Muscle layer of colon (tissue), 2 donors: ENCODE measurements around the gene FILIP1L.

ENCODE experiments used
- H3K27ac ChIP-seq: one replicate; pipeline ENCODE4 v1.7.0; 2013; ENCODE audit warnings: low read depth, mild to moderate bottlenecking, low read length, moderate library complexity
- H3K27me3 ChIP-seq, 2 donors: one replicate each; pipeline ENCODE4 v1.7.0; 2013; ENCODE audit warnings: low read length in 2 of 2, mild to moderate bottlenecking in 2 of 2; ENCODE audit not compliant: insufficient read depth in 2 of 2, control insufficient read depth in 1 of 2
- H3K36me3 ChIP-seq: one replicate; pipeline ENCODE4 v1.7.0; 2013; ENCODE audit warnings: mild to moderate bottlenecking, low read length; ENCODE audit not compliant: insufficient read depth
- H3K4me1 ChIP-seq: one replicate; pipeline ENCODE4 v1.7.0; 2013; ENCODE audit warnings: mild to moderate bottlenecking, low read length; ENCODE audit not compliant: insufficient read depth
- H3K4me3 ChIP-seq, 2 donors: one replicate each; pipeline ENCODE4 v1.7.0; 2013; ENCODE audit warnings: low read length in 2 of 2, low read depth in 1 of 2, mild to moderate bottlenecking in 1 of 2, moderate library complexity in 1 of 2
- H3K9ac ChIP-seq: one replicate; pipeline ENCODE4 v1.7.0; 2013; ENCODE audit warnings: low read length
- H3K9me3 ChIP-seq: one replicate; pipeline ENCODE4 v1.7.0; 2013; ENCODE audit warnings: mild to moderate bottlenecking, low read length
- donor health status: abdominal sarcoma.
- donor health status: Adenocarcinoma of cecum.

Gene FILIP1L

DNA sequence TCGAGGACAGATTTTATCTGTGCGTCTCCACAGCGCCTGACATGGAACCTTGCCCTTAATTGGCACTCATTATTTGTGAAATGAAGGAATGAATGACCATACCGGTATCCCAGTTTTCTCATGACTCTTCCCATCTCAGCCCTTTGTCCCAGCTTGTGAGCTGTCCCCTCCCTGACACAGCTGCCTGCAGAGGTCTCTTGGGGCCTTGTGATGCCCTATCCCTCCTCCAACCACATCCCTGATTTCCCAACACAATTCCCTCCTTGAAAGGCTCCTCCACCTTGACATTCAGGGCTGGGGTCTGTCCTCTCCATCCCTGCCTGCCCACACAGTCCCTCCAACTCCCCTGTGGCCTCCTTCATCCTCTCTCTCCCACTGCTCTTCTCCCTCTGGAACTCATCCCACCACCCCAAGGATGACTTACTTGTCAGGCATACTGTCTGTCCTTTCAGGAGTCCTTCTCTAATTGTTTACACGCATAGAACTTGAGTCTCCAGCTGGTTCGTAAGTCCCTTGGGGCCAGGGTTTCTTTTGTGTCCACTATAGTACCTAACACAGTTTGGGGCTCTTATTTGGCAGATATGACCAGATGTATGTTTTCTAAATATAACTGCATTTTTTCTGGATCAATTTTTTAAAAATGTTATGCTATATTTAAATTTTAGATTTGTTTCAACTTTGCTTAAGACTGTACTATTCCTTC is 35.6 kb upstream of the FILIP1L start:
- Histone ChIP-seq H3K36me3 (no peaks in the 10 kb centered on the region), H3K27ac (no peak overlapping the region), H3K4me3 (no peak overlapping the region), H3K9me3 (no peaks in the 10 kb centered on the region), H3K4me1 (peaks cover 20% of the 10 kb centered on the region), H3K27me3 (no peaks in the 10 kb centered on the region), H3K9ac (no peak overlapping the region)

DNA sequence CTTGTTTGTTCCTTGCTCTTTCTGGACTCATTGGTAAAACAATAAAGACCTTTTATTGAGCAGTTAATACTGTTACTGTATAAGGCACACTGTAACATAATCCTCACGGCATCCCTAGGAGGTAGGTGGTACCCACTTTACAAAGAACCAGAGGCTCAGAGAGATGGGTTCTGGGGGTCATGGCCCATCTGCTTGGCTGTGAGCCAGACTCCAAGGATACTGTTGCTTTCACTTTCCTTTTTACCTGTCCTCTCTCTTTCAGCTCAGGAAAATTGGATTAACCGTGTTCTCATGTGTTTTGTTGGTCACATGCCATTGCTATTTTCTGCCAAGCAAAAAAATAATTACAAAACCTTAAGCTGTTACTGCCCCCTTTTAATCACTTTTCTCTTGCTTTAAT is 34.8 kb upstream of the FILIP1L start:
- no peak overlapping the region for H3K4me3 ChIP-seq
- H3K9me3 ChIP-seq: no peaks in the 10 kb centered on the region
- no peaks in the 10 kb centered on the region for H3K27me3 ChIP-seq
- peaks cover 20% of the 10 kb centered on the region for H3K4me1 ChIP-seq
- no peak overlapping the region for H3K27ac ChIP-seq
- H3K36me3 ChIP-seq: no peaks in the 10 kb centered on the region
- no peak overlapping the region for H3K9ac ChIP-seq

DNA sequence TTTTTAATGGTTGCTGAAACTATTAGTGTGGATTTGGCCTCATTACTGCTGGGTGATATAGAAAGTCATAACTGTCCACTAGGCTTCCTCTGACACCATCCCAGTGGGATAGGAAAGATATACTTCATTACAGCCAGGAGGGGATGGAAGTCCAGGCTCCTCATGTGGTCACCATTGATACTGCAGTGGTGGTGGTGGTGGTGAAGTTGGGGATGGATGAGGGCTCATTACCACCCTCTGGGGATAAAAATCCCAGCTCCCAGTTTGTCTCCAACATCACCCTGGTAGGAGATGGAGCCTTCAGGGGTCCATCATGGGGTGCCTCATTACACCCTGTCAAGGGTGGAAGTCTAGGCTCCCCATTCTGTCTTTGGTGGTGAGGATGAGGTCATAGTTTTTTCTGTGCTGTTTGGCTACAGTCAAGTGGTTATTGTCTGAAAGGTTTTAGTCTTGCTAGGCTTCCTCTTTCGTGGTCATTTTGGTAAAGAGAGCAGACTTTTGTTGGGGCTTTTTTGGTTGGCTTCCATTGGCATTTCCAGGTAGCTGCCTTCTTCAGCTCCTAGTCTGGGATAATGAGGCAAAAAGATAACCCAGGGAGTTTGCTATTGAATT is 30.1 kb upstream of the FILIP1L start:
- no peak overlapping the region for H3K27ac ChIP-seq
- H3K27me3 ChIP-seq: no peaks in the 10 kb centered on the region
- H3K4me1 ChIP-seq: no peaks in the 10 kb centered on the region
- H3K36me3 ChIP-seq: no peaks in the 10 kb centered on the region
- H3K9me3 ChIP-seq: no peaks in the 10 kb centered on the region
- no peak overlapping the region for H3K9ac ChIP-seq
- H3K4me3 ChIP-seq: no peak overlapping the region

DNA sequence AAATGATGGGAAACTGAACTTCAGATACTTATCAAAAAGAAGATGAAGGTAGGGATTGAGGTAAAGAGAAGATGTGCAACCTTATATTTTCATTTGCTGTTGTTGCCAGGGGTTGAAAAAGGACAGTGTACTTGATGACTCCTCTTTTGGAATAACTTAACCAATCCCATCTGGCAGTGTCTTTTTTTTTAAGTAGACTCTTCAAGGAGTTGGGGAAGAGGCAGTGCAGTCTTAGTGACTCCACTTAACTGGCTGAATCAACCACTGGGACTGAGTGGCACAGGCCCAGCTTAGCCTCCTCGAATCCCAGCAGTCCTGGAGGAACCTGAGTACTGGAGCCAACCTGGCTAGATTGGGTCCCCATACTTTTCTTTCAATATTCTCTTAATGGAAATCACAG is 27.3 kb upstream of the FILIP1L start:
- Histone ChIP-seq H3K9me3 (no peaks in the 10 kb centered on the region), H3K9ac (no peak overlapping the region)

DNA sequence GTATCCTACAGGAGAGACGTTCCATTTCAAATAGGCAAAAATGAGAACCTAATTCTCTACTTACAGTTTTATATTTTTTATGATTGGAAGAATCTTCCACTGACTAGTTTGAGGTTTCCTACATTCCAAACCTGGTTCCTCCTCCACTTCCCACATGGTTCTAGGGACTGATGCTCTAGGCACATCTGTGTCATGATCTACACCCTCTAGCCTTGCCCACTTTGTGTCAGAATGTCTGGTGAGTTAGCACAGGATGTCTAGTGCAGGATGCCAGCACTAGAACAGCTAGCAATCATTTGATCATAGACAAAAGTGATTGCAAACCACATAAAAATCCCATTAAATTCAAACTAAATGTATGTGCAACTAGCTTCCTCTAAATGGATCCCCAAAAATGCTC is 26.7 kb upstream of the FILIP1L start:
- Histone ChIP-seq H3K4me1 (no peaks in the 10 kb centered on the region), H3K4me3 (no peak overlapping the region), H3K27ac (no peak overlapping the region), H3K9ac (no peak overlapping the region), H3K9me3 (no peaks in the 10 kb centered on the region), H3K36me3 (no peaks in the 10 kb centered on the region), H3K27me3 (no peaks in the 10 kb centered on the region)

More for the DNA sequence above, 27.3 kb upstream of the FILIP1L start:
- Histone ChIP-seq H3K27ac (no peak overlapping the region), H3K4me3 (no peak overlapping the region), H3K36me3 (no peaks in the 10 kb centered on the region), H3K27me3 (no peaks in the 10 kb centered on the region), H3K4me1 (no peaks in the 10 kb centered on the region)

DNA sequence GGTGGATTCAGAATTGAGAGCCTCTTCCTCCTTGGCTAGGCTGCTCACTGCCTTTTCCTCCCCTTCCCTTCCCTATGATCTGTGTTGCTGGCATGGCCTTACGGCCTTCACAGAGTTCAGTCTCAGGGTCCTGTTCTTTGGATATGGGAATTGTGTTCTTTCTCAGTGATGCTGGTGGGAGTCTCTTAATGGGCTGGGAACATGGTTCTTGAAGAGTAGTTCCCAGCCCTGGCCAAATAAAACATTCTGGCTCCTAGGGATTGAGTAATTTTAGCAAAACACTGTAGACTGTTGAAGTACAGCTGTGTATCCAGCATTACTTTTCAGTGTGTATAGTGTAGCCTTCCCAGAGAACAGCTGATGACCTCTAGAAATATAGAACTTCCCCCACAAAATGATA is 22.6 kb upstream of the FILIP1L start:
- H3K9me3 ChIP-seq: no peaks in the 10 kb centered on the region
- no peaks in the 10 kb centered on the region for H3K4me1 ChIP-seq
- H3K9ac ChIP-seq: no peak overlapping the region
- no peaks in the 10 kb centered on the region for H3K36me3 ChIP-seq
- no peak overlapping the region for H3K27ac ChIP-seq
- H3K4me3 ChIP-seq: no peak overlapping the region
- no peaks in the 10 kb centered on the region for H3K27me3 ChIP-seq

DNA sequence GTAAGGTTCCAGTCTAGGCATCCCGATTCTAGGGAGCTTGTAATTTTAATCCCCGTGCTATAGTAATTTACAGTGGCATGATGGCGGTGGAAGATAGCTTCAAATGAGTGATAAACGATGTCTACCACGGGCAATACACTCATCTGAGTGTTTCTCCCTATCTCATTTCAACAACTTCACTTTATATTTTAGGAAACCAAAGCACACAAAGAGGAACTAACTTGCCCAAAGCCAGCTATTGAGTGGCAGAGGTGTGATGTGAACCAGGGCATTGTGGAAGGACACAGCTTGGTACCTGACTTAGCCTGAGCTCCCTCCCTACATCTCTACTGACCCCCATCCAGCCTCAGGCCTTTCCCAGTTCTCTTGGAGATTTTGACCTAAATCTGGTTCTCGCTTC is 16.9 kb upstream of the FILIP1L start:
- no peak overlapping the region for H3K9ac ChIP-seq

DNA sequence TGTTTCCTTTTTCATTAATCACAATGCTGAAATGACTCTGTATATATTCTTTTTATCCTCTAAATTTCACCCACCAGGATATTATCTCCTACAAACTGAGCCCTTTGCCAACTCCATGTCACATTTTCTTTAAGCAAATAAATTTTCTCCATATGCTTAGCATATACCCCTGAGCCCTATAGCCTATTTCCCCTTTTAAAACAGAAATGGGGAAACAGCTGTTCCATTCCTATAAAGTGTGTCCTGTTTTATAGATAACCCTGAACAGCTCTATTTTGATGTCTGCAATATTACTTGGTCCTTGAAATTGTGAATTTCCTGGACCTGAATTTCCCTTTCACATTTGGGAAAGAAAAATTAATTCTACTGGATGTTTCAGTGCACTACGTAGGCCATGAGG is 15.6 kb upstream of the FILIP1L start:
- H3K4me1 ChIP-seq: no peaks in the 10 kb centered on the region
- H3K9me3 ChIP-seq: no peaks in the 10 kb centered on the region
- no peak overlapping the region for H3K27ac ChIP-seq
- no peaks in the 10 kb centered on the region for H3K36me3 ChIP-seq
- H3K27me3 ChIP-seq: no peaks in the 10 kb centered on the region
- no peak overlapping the region for H3K9ac ChIP-seq
- no peak overlapping the region for H3K4me3 ChIP-seq

More for the DNA sequence above, 16.9 kb upstream of the FILIP1L start:
- H3K27ac ChIP-seq: no peak overlapping the region
- H3K9me3 ChIP-seq: no peaks in the 10 kb centered on the region
- no peaks in the 10 kb centered on the region for H3K4me1 ChIP-seq
- H3K27me3 ChIP-seq: no peaks in the 10 kb centered on the region
- H3K36me3 ChIP-seq: no peaks in the 10 kb centered on the region
- H3K4me3 ChIP-seq: no peak overlapping the region

DNA sequence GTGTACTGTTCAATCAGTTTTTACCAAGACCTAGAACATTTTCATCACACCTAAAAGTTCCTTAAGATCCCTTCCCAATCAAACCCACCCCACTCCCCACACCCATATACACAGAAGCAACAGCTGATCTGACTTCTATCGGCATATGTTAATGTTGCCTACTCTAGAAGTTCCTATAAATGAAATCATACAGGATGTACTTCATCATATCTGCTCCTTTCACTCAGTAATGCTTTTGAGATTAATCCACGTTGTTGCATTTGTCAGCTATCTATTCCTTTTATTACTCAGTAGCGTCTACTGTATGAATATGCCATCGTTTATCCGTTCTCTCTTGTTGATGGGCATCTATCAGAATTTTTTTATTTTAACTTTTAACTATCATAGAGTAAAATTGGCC is 14.3 kb upstream of the FILIP1L start:
- Histone ChIP-seq H3K4me1 (peaks cover 4% of the 10 kb centered on the region), H3K9me3 (no peaks in the 10 kb centered on the region), H3K36me3 (no peaks in the 10 kb centered on the region), H3K27ac (no peak overlapping the region), H3K4me3 (no peak overlapping the region), H3K9ac (no peak overlapping the region), H3K27me3 (no peaks in the 10 kb centered on the region)

DNA sequence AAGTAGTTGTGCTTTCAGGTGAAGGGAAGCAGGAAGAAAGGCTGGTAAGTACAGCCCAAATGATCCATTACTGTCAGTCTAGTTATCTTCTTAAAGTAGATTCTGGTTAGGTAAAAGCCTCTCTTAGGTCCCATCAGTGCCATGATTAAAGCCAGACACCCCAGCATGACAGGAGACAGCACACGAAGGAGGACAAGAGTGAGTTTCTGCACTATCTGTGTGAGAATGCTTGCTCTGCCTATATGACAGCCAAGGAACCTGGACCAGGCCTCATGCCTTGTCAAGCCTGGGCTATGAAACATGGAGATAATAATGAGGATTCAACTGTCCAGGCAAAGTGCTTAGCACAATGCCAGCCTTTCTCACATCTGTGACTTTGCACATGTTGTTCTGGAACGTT is 13.5 kb upstream of the FILIP1L start:
- no peak overlapping the region for H3K9ac ChIP-seq

DNA sequence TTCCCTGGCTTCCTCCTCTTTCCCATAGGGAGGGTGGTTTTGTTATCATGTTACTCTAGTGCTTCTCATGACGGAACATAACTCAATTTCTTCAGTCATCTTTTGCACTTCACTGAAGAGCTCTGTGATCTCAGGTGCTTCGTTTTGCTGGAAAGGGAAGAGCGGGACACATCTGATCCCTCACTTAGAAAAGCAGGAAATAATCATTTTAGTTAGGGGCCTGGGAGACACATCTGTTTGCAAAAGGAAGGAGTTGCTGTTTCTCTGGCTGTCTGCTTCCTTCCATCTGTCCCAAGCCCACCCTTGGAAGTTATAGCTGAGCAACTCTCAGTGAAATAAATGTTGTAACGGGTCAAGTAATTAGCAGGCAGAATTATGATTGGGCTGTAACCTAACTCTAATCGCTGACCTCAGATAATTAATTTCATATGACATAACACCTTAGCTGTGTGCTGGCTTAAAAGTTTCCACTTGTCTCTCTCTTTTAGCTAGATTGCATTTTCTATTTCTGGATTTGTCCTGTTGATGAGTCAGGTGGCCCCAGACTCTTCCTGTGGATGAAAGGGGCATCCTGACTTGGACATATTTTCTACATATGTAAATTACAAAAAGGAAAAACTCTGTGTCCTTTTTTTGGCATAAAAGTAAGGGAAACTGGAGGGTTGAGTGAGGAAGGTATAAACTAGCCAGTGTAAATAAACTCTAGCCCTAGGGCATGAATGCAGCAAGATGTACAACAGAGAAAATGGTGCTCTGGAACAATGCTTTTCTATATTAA is 11.0 kb upstream of the FILIP1L start:
- H3K27me3 ChIP-seq: no peaks in the 10 kb centered on the region
- H3K36me3 ChIP-seq: no peaks in the 10 kb centered on the region
- H3K9me3 ChIP-seq: no peaks in the 10 kb centered on the region
- no peak overlapping the region for H3K4me3 ChIP-seq
- H3K9ac ChIP-seq: no peak overlapping the region
- peaks cover 8% of the 10 kb centered on the region for H3K4me1 ChIP-seq
- no peak overlapping the region for H3K27ac ChIP-seq

More for the DNA sequence above, 13.5 kb upstream of the FILIP1L start:
- H3K27ac ChIP-seq: no peak overlapping the region
- peaks cover 8% of the 10 kb centered on the region for H3K4me1 ChIP-seq
- no peaks in the 10 kb centered on the region for H3K36me3 ChIP-seq
- no peaks in the 10 kb centered on the region for H3K27me3 ChIP-seq
- no peak overlapping the region for H3K4me3 ChIP-seq
- H3K9me3 ChIP-seq: no peaks in the 10 kb centered on the region
